Activated B cell treated with CpG ODN at 0.5 μM for 24 hours (primary cell): Measurements from ENCODE around the gene TTC29. TPM values are rescaled to one million over a fixed set of nuclear protein-coding genes. Genes with fewer than 3 reads are reported as not detected.

ENCODE experiments used
- ATAC-seq: fragments of 200-7000 bp; cut with Tn5 transposase; one replicate; pipeline ENCODE4 v1.10.0; 2021; ENCODE audit warnings: low read depth, mild to moderate bottlenecking, moderate library complexity
- CTCF ChIA-PET: fragments of 350-600 bp; sonication (Branson Sonifier 250); formaldehyde crosslinking; loops from one replicate; lab custom pipeline; 2021; ENCODE audit warnings: antibody characterized with exemption; lab: Charles Lee
- POLR2A ChIA-PET: fragments of 350-600 bp; sonication (Branson Sonifier 250); formaldehyde crosslinking; loops from one replicate; lab custom pipeline; 2021; ENCODE audit warnings: antibody characterized with exemption; lab: Charles Lee
- DNase-seq: peaks from one replicate; pipeline ENCODE4 v3.0.0; 2022
- H3K27ac Mint-ChIP-seq: one replicate; pipeline ENCODE4 v1.8.0; 2020; ENCODE audit warnings: mixed read lengths
- H3K27me3 Mint-ChIP-seq: one replicate; pipeline ENCODE4 v1.8.0; 2021; ENCODE audit warnings: mixed read lengths
- H3K36me3 Mint-ChIP-seq: one replicate; pipeline ENCODE4 v1.8.0; 2021; ENCODE audit warnings: low read depth, mixed read lengths
- H3K4me1 Mint-ChIP-seq: one replicate; pipeline ENCODE4 v1.8.0; 2021; ENCODE audit warnings: mixed read lengths
- H3K4me3 Mint-ChIP-seq: one replicate; pipeline ENCODE4 v1.8.0; 2020; ENCODE audit warnings: mild to moderate bottlenecking, mixed read lengths
- H3K9me3 Mint-ChIP-seq: one replicate; pipeline ENCODE4 v1.8.0; 2020; ENCODE audit warnings: mixed read lengths
- CTCF ChIP-seq: fragments of 200-600 bp; IDR thresholded peaks from one replicate; pipeline ENCODE4 v1.8.0; 2022; ENCODE audit warnings: antibody characterized with exemption, mild to moderate bottlenecking
- intact Hi-C: fragments of 100-400 bp; cut with micrococcal nuclease; formaldehyde crosslinking; loops from one replicate; pipeline ENCODE4 v1.15.1; 2024
- total RNA-seq: library from RNA; stranded (reverse); gene quantifications from 2 replicates; pipeline ENCODE4 v1.2.3, GENCODE V29; 2022

TTC29 gene
- total RNA-seq, 1 donor from 2014 or later, result not detected

DNA sequence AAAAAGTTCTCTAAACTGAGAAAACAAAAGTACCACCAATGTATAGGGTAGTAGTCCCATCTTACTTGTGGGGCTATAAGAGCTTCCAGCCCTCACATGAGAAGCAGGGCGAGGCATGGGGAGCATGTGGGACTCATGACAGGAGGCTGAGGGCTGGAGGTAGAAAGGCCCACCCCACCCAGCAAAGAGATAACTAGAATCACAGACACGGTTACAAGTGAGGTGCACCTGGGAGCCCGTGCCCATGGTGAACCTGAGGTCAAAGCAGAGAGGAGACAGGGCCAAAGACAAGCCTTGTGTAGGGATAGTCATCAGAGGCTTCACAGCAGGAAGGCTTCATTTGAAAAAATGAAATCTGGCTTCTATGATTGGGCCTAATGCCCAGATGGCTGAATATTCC lies 55.4 kb downstream of the TTC29 start:
- ATAC-seq (no peak), DNase-seq (no peak)
- H3K36me3 Mint-ChIP-seq, result no peaks in the 10 kb centered on the region
- H3K4me3 Mint-ChIP-seq, result no peak overlapping the region
- H3K4me1 Mint-ChIP-seq, result no peaks in the 10 kb centered on the region
- no peaks in the 10 kb centered on the region for H3K27me3 Mint-ChIP-seq
- no peak overlapping the region for H3K27ac Mint-ChIP-seq
- ChIA-PET POLR2A (no interaction called here), CTCF (no interaction called here)
- H3K9me3 Mint-ChIP-seq, result peaks cover 2% of the 10 kb centered on the region
- no peak for TF ChIP-seq CTCF
- intact Hi-C loops, result no loop called here

- POLR2A ChIA-PET, result no interaction called here
- TF ChIP-seq CTCF, result no peak
- Mint-ChIP-seq H3K36me3 (no peaks in the 10 kb centered on the region), H3K27me3 (peaks cover 1% of the 10 kb centered on the region), H3K4me3 (no peak overlapping the region), H3K27ac (no peak overlapping the region), H3K9me3 (no peaks in the 10 kb centered on the region), H3K4me1 (no peaks in the 10 kb centered on the region)
- DNase-seq (no peak), ATAC-seq (no peak)
- CTCF ChIA-PET, result no interaction called here
- intact Hi-C loops, result no loop called here
Measured at GRCh38 chr4:146883070-146883469, 62.6 kb downstream of the TTC29 start.

DNA sequence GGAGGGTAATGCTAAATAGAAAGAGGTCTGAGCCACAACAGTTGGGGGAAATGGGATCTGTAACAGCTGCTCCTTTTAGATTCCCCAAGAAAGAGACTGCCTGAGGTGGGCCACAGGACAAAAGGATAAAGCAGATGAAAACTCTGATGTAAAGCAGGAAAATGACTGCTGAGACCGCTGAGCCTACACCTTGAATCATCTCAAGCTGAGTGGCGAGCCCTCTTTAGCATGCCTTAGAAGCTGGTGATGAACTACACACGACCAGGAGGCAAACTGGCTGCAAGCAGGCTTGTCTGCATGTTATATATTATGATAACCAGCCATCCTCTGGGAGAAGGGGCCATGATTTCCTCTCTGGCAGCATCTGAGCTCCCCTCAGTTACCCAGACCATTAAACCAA lies 88.4 kb downstream of the TTC29 start:
- Mint-ChIP-seq H3K9me3 (no peaks in the 10 kb centered on the region), H3K4me3 (no peak overlapping the region), H3K27ac (no peak overlapping the region), H3K36me3 (no peaks in the 10 kb centered on the region), H3K27me3 (peaks cover 2% of the 10 kb centered on the region), H3K4me1 (no peaks in the 10 kb centered on the region)
- DNase-seq, result no peak
- CTCF ChIA-PET, result no interaction called here
- intact Hi-C loops, result no loop called here
- ATAC-seq, result no peak
- no peak for TF ChIP-seq CTCF
- POLR2A ChIA-PET, result no interaction called here

GRCh38 chr4:146855761-146856160 lies 89.9 kb downstream of the TTC29 start:
- no peaks in the 10 kb centered on the region for H3K4me1 Mint-ChIP-seq
- intact Hi-C loops, result no loop called here
- ChIA-PET POLR2A (interaction anchor here (0.6 kb wide), 1 partner anchor 939 kb away, joined by 4 read pairs; no protein-coding TSS in a partner anchor), CTCF (no interaction called here)
- H3K36me3 Mint-ChIP-seq, result no peaks in the 10 kb centered on the region
- peaks cover 2% of the 10 kb centered on the region for H3K27me3 Mint-ChIP-seq
- ATAC-seq, result no peak
- H3K9me3 Mint-ChIP-seq, result no peaks in the 10 kb centered on the region
- no peak overlapping the region for H3K4me3 Mint-ChIP-seq
- no peak for DNase-seq
- TF ChIP-seq CTCF, result no peak
- H3K27ac Mint-ChIP-seq, result no peak overlapping the region

DNA sequence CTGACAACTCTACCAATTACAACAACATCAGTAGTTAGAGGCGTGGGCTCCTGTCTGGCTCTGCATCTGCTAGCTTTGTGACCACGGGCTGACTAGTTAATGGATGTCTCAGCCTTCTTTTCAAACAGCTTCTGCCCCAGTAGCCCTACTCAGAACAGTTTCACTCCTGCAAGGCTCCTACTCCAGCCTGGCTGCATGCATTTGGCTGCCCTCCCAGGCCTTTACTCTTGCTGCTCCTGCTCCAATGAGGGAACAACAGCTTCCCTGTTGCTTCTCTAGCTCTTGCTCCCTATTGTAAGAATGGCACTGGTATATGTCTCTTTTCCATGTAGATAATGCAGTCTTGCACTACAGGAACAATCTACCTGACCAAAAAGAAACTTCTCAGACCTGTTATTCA lies 93.3 kb downstream of the TTC29 start:
- POLR2A ChIA-PET, result no interaction called here
- H3K27me3 Mint-ChIP-seq, result peaks cover 2% of the 10 kb centered on the region
- no peaks in the 10 kb centered on the region for H3K4me1 Mint-ChIP-seq
- TF ChIP-seq CTCF, result no peak
- CTCF ChIA-PET, result no interaction called here
- intact Hi-C loops, result no loop called here
- ATAC-seq (no peak), DNase-seq (no peak)
- no peaks in the 10 kb centered on the region for H3K9me3 Mint-ChIP-seq
- no peaks in the 10 kb centered on the region for H3K36me3 Mint-ChIP-seq
- H3K4me3 Mint-ChIP-seq, result no peak overlapping the region
- H3K27ac Mint-ChIP-seq, result no peak overlapping the region
